HL-60 (cell line): ENCODE measurements around the gene NTRK2.

Source experiments
- DNase-seq, 2 experiments: peaks; one replicate each; pipeline ENCODE4 v3.0.0-alpha.2; 2010 to 2020; ENCODE audit warnings: low read depth in 1 of 2, low spot score in 1 of 2
- H3K27ac ChIP-seq: fragments of 250-450 bp; sonication (Bioruptor Pico); replicated peaks from 2 replicates; pipeline ENCODE4 v1.5.1; 2020; ENCODE audit warnings: mild to moderate bottlenecking, moderate library complexity
- H3K27me3 ChIP-seq: fragments of 250-450 bp; sonication (Bioruptor Pico); 2 replicates; pipeline ENCODE4 v1.5.1; 2021; ENCODE audit warnings: mild to moderate bottlenecking, moderate library complexity; ENCODE audit not compliant: insufficient read depth, poor library complexity, severe bottlenecking
- H3K4me3 ChIP-seq: replicated peaks from 2 replicates; pipeline ENCODE4 v1.5.1; 2011; ENCODE audit warnings: mild to moderate bottlenecking, control low read depth, low read length; ENCODE audit not compliant: insufficient read depth
- CTCF ChIP-seq: IDR thresholded peaks from one replicate; pipeline ENCODE4 v1.5.1; 2011; ENCODE audit warnings: low read length, control low read depth, inconsistent platforms; ENCODE audit not compliant: insufficient read depth
- GABPA ChIP-seq: IDR thresholded peaks from 2 replicates; pipeline ENCODE4 v1.6.1; 2012; ENCODE audit warnings: low read depth
- POLR2AphosphoS5 ChIP-seq: IDR thresholded peaks from 2 replicates; pipeline ENCODE4 v1.6.1; 2012; ENCODE audit warnings: low read depth
- REST ChIP-seq: IDR thresholded peaks from 2 replicates; pipeline ENCODE4 v1.6.1; 2012; ENCODE audit warnings: low read depth; ENCODE audit not compliant: insufficient replicate concordance
- SPI1 ChIP-seq: IDR thresholded peaks from 2 replicates; pipeline ENCODE4 v1.6.1; 2012; ENCODE audit warnings: low read depth, mild to moderate bottlenecking, borderline replicate concordance

Gene NTRK2

DNA sequence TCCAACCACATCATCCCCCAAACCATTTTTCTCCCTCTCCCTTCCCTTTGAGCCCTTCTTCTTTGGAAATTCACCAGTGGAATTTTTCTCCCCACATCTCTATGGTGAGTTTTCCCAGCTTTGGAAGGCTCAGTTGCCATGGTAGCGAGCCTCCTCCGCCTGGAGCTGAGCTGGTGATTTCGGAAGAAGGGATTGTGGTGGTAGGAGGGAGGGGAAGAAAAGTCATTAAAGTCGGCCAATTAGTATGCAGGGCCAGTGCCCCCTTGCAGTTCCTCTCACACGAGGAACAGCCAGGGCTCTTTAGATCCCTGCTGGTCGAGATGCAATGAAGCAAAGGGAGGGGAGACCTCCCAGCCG is 322.0 kb downstream of the NTRK2 start:
- TF ChIP-seq CTCF (no peak), POLR2AphosphoS5 (no peak), GABPA (no peak), SPI1 (no peak), REST (no peak)
- H3K4me3 ChIP-seq = no peak overlapping the region
- H3K27me3 ChIP-seq = peaks cover 3% of the 10 kb centered on the region
- no peak overlapping the region for H3K27ac ChIP-seq
- no peak for DNase-seq

DNA sequence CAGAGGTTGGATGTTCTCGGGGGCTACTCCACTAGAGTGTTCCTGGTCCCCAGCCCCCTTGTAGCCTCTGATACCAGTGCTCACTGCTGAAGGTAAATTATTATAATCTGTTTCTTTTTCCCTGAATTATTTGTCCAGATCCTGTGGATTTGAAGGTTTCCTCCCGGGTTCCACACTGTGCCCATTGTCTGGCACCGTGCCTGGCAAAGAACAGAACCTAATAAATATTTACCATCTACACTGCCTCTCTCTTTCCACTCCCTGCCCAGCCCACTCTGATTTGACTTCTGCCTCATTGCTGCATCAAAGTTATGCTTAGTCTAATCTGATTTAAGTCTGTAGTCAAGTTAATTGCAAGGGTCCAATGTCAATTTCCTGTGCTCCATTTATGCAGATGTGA is 322.9 kb downstream of the NTRK2 start:
- no peak for DNase-seq
- H3K27ac ChIP-seq = no peak overlapping the region
- H3K4me3 ChIP-seq = no peak overlapping the region
- peaks cover 3% of the 10 kb centered on the region for H3K27me3 ChIP-seq
- no peak for TF ChIP-seq POLR2AphosphoS5

DNA sequence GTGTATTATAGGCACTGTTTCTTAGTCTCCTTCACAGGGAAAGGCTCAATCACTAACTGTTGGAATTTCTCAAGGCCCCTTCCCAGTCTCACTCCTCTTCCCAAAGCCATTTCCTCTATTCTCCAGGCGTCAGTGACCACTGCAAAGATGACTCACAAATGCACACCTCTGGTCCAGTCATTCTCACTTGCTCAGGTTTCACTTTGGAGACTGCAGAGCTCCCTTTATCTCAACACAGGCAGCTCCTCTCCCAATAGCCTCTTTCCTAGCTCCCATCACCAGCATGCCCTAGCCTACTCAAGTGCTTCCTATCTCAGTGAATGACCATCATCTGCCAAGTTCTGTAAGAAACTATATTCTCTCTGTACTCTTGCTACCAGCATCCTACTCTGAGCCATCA is 323.6 kb downstream of the NTRK2 start:
- peaks cover 3% of the 10 kb centered on the region for H3K27me3 ChIP-seq
- TF ChIP-seq REST (no peak), SPI1 (no peak), POLR2AphosphoS5 (no peak), CTCF (no peak), GABPA (no peak)
- H3K4me3 ChIP-seq = no peak overlapping the region
- no peak for DNase-seq
- H3K27ac ChIP-seq = no peak overlapping the region

DNA sequence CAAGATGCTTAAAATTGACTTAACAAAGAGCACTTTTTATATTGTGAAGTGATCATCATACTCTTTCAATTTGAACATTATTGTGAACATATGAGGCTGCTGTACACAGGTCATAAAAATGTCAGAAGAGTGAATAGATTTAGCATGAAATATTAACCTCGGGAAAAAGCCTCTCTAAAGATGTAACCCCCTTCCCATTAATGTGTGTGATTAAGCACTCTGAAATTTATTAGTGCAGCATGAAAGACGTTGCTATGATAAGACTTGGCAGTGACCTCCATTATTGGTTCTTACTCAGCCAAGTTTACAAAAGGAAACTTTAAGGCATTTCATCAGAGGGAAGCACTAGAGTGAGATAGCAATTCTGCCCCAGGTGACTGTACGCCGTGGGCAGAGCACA is 326.5 kb downstream of the NTRK2 start:
- H3K27me3 ChIP-seq = peaks cover 3% of the 10 kb centered on the region
- TF ChIP-seq CTCF (no peak), SPI1 (no peak), REST (no peak), POLR2AphosphoS5 (no peak), GABPA (no peak)
- H3K27ac ChIP-seq = no peak overlapping the region
- DNase-seq = no peak
- H3K4me3 ChIP-seq = no peak overlapping the region
